Upper lobe of left lung (tissue), 6 donors: ENCODE results near the gene GKN2. TPM values are rescaled to one million over a fixed set of nuclear protein-coding genes. Genes with fewer than 3 reads are reported as not detected.

ENCODE experiments used
- ATAC-seq, 2 donors: fragments of 200-7000 bp; cut with Tn5 transposase; one replicate each; pipeline ENCODE4 v1.9.1; 2022; ENCODE audit warnings: mild to moderate bottlenecking in 2 of 2, moderate library complexity in 2 of 2; ENCODE audit not compliant: low FRiP score in 2 of 2
- DNase-seq, 2 donors: peaks; one replicate each; pipeline ENCODE4 v3.0.0-alpha.2; 2019 to 2020
- H3K27ac ChIP-seq, 4 donors: fragments of 200-600 bp; sonication (generic); one replicate each; pipeline ENCODE4 v1.5.1; 2016 to 2019
- H3K27me3 ChIP-seq, 4 donors: fragments of 200-600 bp; sonication (generic); one replicate each; pipeline ENCODE4 v1.5.1; 2017 to 2019
- H3K36me3 ChIP-seq, 4 donors: fragments of 200-600 bp; sonication (generic); one replicate each; pipeline ENCODE4 v1.5.1; 2016 to 2019
- H3K4me1 ChIP-seq, 4 donors: fragments of 200-600 bp; sonication (generic); one replicate each; pipeline ENCODE4 v1.5.1; 2018 to 2019
- H3K4me3 ChIP-seq, 4 donors: fragments of 200-600 bp; sonication (generic); one replicate each; pipeline ENCODE4 v1.5.1; 2017 to 2019; ENCODE audit warnings: mild to moderate bottlenecking in 2 of 4, moderate library complexity in 1 of 4
- H3K9me3 ChIP-seq, 4 donors: fragments of 200-600 bp; sonication (generic); one replicate each; pipeline ENCODE4 v1.5.1; 2018 to 2019
- CTCF ChIP-seq, 6 experiments: fragments of 450-650 bp in 4 of 6; fragments of 200-600 bp in 2 of 6; sonication (generic) in 2 of 6; IDR thresholded peaks; one replicate each; pipeline ENCODE4 v1.5.1; 2016 to 2019; ENCODE audit warnings: antibody characterized with exemption in 6 of 6
- EP300 ChIP-seq, 4 donors: sonication (generic); formaldehyde crosslinking; IDR thresholded peaks; one replicate each; pipeline ENCODE4 v1.5.1; 2017; ENCODE audit warnings: antibody characterized with exemption in 4 of 4, control low read depth in 2 of 4
- POLR2A ChIP-seq, 4 donors: fragments of 450-650 bp; IDR thresholded peaks; one replicate each; pipeline ENCODE4 v1.5.1; 2016 to 2017; ENCODE audit warnings: antibody characterized with exemption in 4 of 4, mild to moderate bottlenecking in 2 of 4
- POLR2AphosphoS5 ChIP-seq, 2 donors: sonication (generic); formaldehyde crosslinking; IDR thresholded peaks; one replicate each; pipeline ENCODE4 v1.5.1; 2017; ENCODE audit warnings: antibody characterized with exemption in 2 of 2
- WGBS, 2 donors: methylation state at CpG; one replicate each; pipeline ENCODE4 v1.1.5; 2017 to 2018; 5-methylcytosine and 5-hydroxymethylcytosine counted together
- total RNA-seq, 6 donors: library from RNA; depleted of rRNA in 4 of 6; stranded (reverse); fragments of >200 nt in 4 of 6; gene quantifications; one replicate each; pipeline versions ENCODE4 v1.1.0 to v1.2.1, GENCODE V29; 2016 to 2021
- donor health status: DM: no; HTN: no; CAD: no; lungs with moderate emphysema.
- donor health status: DM: no; HTN: yes; CAD: no; lungs with severe emphysema.

Gene GKN2
- total RNA-seq, 6 donors from 2014 or later: 10.5 to 195 (median 60.7) TPM

- peak in 1 of 2 donors; percentile 31 for ATAC-seq
- peaks cover 0 to 2% (median 0%) of the 10 kb centered on the region in 4 donors for H3K4me1 ChIP-seq
- peak overlapping the region in 3 of 4 donors; percentile 18 to 39 (median 35) for H3K4me3 ChIP-seq
- H3K36me3 ChIP-seq: no peaks in the 10 kb centered on the region
- peak overlapping the region in 1 of 4 donors; percentile 43 for H3K27ac ChIP-seq
- no peaks in the 10 kb centered on the region for H3K27me3 ChIP-seq
- no peak for TF ChIP-seq CTCF (IDR thresholded peaks at IDR 0.05)
- TF ChIP-seq EP300 (IDR thresholded peaks at IDR 0.05): no peak
- no peak for TF ChIP-seq POLR2AphosphoS5 (IDR thresholded peaks at IDR 0.05)
- no peak for TF ChIP-seq POLR2A (IDR thresholded peaks at IDR 0.05)
- WGBS, 2 donors: 67 to 72% methylated on average over 4 of the region's 4 CpGs
- no peaks in the 10 kb centered on the region for H3K9me3 ChIP-seq
- DNase-seq: no peak
Observed at GRCh38 chr2:68951899-68952298, 794 bp downstream of the GKN2 start.

- ATAC-seq (peak in 1 of 2 donors; percentile 8), DNase-seq (no peak)
- TF ChIP-seq POLR2A (IDR thresholded peaks at IDR 0.05): no peak
- TF ChIP-seq POLR2AphosphoS5 (IDR thresholded peaks at IDR 0.05): no peak
- TF ChIP-seq EP300 (IDR thresholded peaks at IDR 0.05): no peak
- no peak for TF ChIP-seq CTCF (IDR thresholded peaks at IDR 0.05)
- H3K4me1 ChIP-seq: peaks cover under 1 to 12% (median 4%) of the 10 kb centered on the region in 4 donors
- H3K27ac ChIP-seq: no peak overlapping the region
- H3K27me3 ChIP-seq: no peaks in the 10 kb centered on the region
- H3K9me3 ChIP-seq: no peaks in the 10 kb centered on the region
- H3K36me3 ChIP-seq: peaks cover 0 to 5% (median 0%) of the 10 kb centered on the region in 4 donors
- 41 to 66% methylated on average over 1 of the region's 1 CpG for WGBS, 2 donors
- no peak overlapping the region for H3K4me3 ChIP-seq
Observed at GRCh38 chr2:68948710-68949109, 4.0 kb downstream of the GKN2 start.

- 52 to 57% methylated on average over 3 of the region's 3 CpGs for WGBS, 2 donors
- peak in 1 of 2 donors; percentile 38 for DNase-seq
Observed at GRCh38 chr2:68946117-68946516, 6.6 kb downstream of the GKN2 start.

GRCh38 chr2:68943581-68944568 lies 8.8 kb downstream of the GKN2 start:
- WGBS, 2 donors: 37 to 42% methylated on average over 12 to 25 of the region's 27 CpGs
- H3K27ac ChIP-seq: peak overlapping the region in 2 of 4 donors; percentile 49 to 57
- peak; percentile 32 for DNase-seq
- TF ChIP-seq POLR2A (IDR thresholded peaks at IDR 0.05) (no peak), CTCF (IDR thresholded peaks at IDR 0.05) (peak; percentile 55 to 73 (median 66))
- ATAC-seq: peak; percentile 80 to 87
- peaks cover 5 to 12% (median 10%) of the 10 kb centered on the region in 4 donors for H3K4me1 ChIP-seq
- no peaks in the 10 kb centered on the region for H3K27me3 ChIP-seq
- H3K36me3 ChIP-seq: peaks cover 0 to 5% (median 0%) of the 10 kb centered on the region in 4 donors
- peaks cover 0 to 2% (median 0%) of the 10 kb centered on the region in 4 donors for H3K9me3 ChIP-seq
- H3K4me3 ChIP-seq: no peak overlapping the region

More at GRCh38 chr2:68946117-68946516, 6.6 kb downstream of the GKN2 start:
- H3K4me3 ChIP-seq: no peak overlapping the region
- peaks cover 0 to 2% (median 0%) of the 10 kb centered on the region in 4 donors for H3K9me3 ChIP-seq
- TF ChIP-seq POLR2AphosphoS5 (IDR thresholded peaks at IDR 0.05) (no peak), EP300 (IDR thresholded peaks at IDR 0.05) (peak in 1 of 4 donors; percentile 10)
- H3K27me3 ChIP-seq: no peaks in the 10 kb centered on the region
- peaks cover 5 to 12% (median 10%) of the 10 kb centered on the region in 4 donors for H3K4me1 ChIP-seq
- ATAC-seq: peak; percentile 23 to 56
- H3K36me3 ChIP-seq: peaks cover 0 to 5% (median 0%) of the 10 kb centered on the region in 4 donors
- H3K27ac ChIP-seq: no peak overlapping the region

- DNase-seq: no peak
- H3K27ac ChIP-seq: no peak overlapping the region
- no peaks in the 10 kb centered on the region for H3K27me3 ChIP-seq
- peaks cover 5 to 12% (median 10%) of the 10 kb centered on the region in 4 donors for H3K4me1 ChIP-seq
- no peak overlapping the region for H3K4me3 ChIP-seq
- no peak for ATAC-seq
- peaks cover 0 to 2% (median 0%) of the 10 kb centered on the region in 4 donors for H3K9me3 ChIP-seq
- peaks cover 0 to 5% (median 0%) of the 10 kb centered on the region in 4 donors for H3K36me3 ChIP-seq
- no peak for TF ChIP-seq POLR2AphosphoS5 (IDR thresholded peaks at IDR 0.05)
- no peak for TF ChIP-seq POLR2A (IDR thresholded peaks at IDR 0.05)
- TF ChIP-seq CTCF (IDR thresholded peaks at IDR 0.05): no peak
- no peak for TF ChIP-seq EP300 (IDR thresholded peaks at IDR 0.05)
Observed at GRCh38 chr2:68942827-68943226, 9.9 kb downstream of the GKN2 start.
